Activated CD4-positive, alpha-beta T cell treated with anti-CD3 and anti-CD28 coated beads for 36 hours (primary cell): Measurements from ENCODE around the gene MTG2. TPM values are rescaled to one million over a fixed set of nuclear protein-coding genes. Genes with fewer than 3 reads are reported as not detected.

Experiments
- ATAC-seq: fragments of 200-7000 bp; cut with Tn5 transposase; one replicate; pipeline ENCODE4 v1.10.0; 2021; ENCODE audit warnings: mild to moderate bottlenecking, moderate library complexity
- CTCF ChIA-PET: fragments of 350-600 bp; sonication (Branson Sonifier 250); formaldehyde crosslinking; loops from one replicate; lab custom pipeline; 2021; ENCODE audit warnings: antibody characterized with exemption; lab: Charles Lee
- POLR2A ChIA-PET: fragments of 350-600 bp; sonication (Branson Sonifier 250); formaldehyde crosslinking; loops from one replicate; lab custom pipeline; 2021; ENCODE audit warnings: antibody characterized with exemption, inconsistent platforms; lab: Charles Lee
- DNase-seq: peaks from one replicate; pipeline ENCODE4 v3.0.0-alpha.2; 2020
- H3K27ac Mint-ChIP-seq: one replicate; pipeline ENCODE4 v1.8.0; 2021; ENCODE audit warnings: mixed read lengths
- H3K27me3 Mint-ChIP-seq: one replicate; pipeline ENCODE4 v1.8.0; 2021; ENCODE audit warnings: mixed read lengths
- H3K36me3 Mint-ChIP-seq: one replicate; pipeline ENCODE4 v1.8.0; 2021; ENCODE audit warnings: low read depth, mixed read lengths
- H3K4me1 Mint-ChIP-seq: one replicate; pipeline ENCODE4 v1.8.0; 2021; ENCODE audit warnings: mixed read lengths
- H3K4me3 Mint-ChIP-seq: one replicate; pipeline ENCODE4 v1.8.0; 2021; ENCODE audit warnings: mild to moderate bottlenecking, moderate library complexity, mixed read lengths
- H3K9me3 Mint-ChIP-seq: one replicate; pipeline ENCODE4 v1.8.0; 2021; ENCODE audit warnings: low read depth, mixed read lengths
- intact Hi-C, 2 experiments: fragments of 100-400 bp; cut with DNase I in 1 of 2; cut with micrococcal nuclease in 1 of 2; formaldehyde crosslinking; loops; one replicate each; pipeline versions ENCODE4 v1.14.2 to v1.15.1; 2022 to 2024; cut with DNase I, micrococcal nuclease
- total RNA-seq, 2 experiments: library from RNA; stranded (reverse); gene quantifications; one replicate each; pipeline ENCODE4 v1.2.3, GENCODE V29; 2021

Gene MTG2
- total RNA-seq, 2 experiments from 2014 or later = 38.0 to 44.9 TPM

DNA sequence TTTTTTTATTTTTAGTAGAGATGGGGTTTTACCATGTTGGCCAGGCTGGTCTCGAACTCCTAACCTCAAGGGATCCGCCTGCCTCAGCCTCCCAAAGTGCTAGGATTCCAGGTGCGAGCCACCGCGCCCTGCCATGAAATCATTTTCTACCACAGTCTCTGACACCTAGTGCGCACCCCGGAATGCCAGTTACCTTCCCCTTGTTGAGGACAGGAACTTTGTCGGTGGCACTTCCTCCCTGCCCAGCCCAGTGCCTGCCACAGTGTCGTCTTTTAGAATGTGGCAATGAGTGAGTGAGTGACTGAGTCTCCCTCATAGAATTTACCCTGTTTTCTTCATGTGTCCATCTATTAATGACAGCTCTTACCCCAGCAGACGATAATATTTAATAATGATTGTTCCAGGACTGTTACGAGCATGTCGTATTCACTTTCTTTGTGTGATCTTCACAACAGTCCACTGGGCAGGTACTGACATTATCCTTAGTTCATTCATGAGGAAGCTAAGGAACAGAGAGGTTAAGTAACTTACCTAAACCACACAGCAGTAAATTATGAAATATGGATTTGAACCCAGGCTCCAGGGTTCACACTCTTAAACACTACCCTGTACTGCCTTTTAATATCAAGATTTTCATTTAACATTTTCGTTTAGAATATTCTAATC is 57.3 kb downstream of the MTG2 start:
- intact Hi-C loops = no loop called here
- POLR2A ChIA-PET = no interaction called here

DNA sequence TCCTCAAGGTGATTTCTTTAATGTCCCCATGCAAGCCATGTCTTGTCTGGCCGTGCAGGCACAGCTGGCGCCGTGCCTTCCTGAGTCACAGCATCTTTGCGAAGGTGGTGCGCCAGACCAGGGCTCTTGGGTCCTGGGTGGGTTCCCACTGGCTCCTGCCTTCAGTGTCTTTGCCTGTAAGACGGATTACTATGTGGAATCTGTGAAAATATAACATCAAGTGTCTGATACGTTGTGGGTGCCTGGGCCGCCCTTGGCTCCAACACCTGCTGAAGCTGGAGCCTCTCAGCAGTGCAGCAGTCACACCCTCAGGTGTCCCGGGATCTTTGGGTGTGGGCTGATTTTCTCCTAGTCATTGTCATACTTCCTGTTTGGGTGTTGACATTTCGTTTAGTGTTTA is 58.7 kb downstream of the MTG2 start:
- Mint-ChIP-seq H3K4me1 (peaks cover 43% of the 10 kb centered on the region), H3K36me3 (peaks cover 1% of the 10 kb centered on the region), H3K27me3 (no peaks in the 10 kb centered on the region), H3K27ac (no peak overlapping the region), H3K4me3 (no peak overlapping the region), H3K9me3 (no peaks in the 10 kb centered on the region)
- ATAC-seq (no peak), DNase-seq (no peak)
- intact Hi-C loops = no loop called here
- ChIA-PET CTCF (no interaction called here), POLR2A (no interaction called here)

More for the DNA sequence above, 57.3 kb downstream of the MTG2 start:
- Mint-ChIP-seq H3K4me1 (peaks cover 40% of the 10 kb centered on the region), H3K36me3 (peaks cover 1% of the 10 kb centered on the region), H3K27ac (no peak overlapping the region), H3K27me3 (no peaks in the 10 kb centered on the region), H3K4me3 (peak overlapping the region; percentile 77), H3K9me3 (no peaks in the 10 kb centered on the region)
- DNase-seq = no peak
- no peak for ATAC-seq
- CTCF ChIA-PET = no interaction called here

DNA sequence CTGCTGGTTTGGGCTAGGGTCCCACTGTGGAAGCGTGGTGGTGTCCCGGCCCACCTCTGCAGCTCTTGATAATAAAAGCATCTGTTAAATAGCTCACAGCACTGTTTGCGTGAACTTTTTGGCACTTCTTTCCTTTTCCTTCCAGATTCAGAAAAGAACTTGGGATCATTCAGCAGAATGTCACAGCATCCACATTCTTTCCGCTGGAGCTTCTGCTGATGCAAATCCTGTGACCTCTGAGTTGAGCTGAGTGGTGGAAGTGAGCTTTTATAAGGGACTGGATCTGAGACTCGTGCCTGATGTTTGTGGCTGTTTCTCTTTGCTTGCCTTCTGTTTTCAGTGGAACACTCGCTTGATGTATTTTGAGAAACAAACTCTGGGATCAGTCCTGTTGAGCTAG is 59.3 kb downstream of the MTG2 start:
- intact Hi-C loops = no loop called here
- Mint-ChIP-seq H3K27me3 (no peaks in the 10 kb centered on the region), H3K27ac (peak overlapping the region; percentile 4), H3K9me3 (no peaks in the 10 kb centered on the region), H3K4me3 (no peak overlapping the region), H3K36me3 (peaks cover 1% of the 10 kb centered on the region), H3K4me1 (peaks cover 47% of the 10 kb centered on the region)
- DNase-seq (no peak), ATAC-seq (no peak)
- ChIA-PET CTCF (no interaction called here), POLR2A (no interaction called here)

DNA sequence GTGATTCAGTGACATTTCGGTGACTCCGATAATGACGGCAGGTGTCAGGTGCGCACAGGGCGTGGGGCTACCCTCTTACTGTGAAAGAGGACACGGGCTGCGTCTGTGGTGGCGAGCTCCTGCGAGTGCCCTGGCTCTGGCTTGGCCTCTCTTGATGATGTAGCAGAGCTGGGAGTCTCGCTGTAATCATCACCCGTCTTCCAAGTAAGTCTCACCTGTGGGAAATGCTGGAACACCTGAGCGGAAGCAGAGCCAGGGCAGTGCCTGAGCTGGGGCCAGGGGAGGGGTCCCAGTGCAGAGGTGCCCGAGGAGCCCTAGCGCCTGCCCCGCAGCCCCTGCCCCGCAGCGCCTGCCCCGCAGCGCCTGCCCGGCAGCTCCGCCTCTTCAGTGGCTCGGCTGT is 60.3 kb downstream of the MTG2 start:
- no peak for DNase-seq
- Mint-ChIP-seq H3K27ac (no peak overlapping the region), H3K9me3 (no peaks in the 10 kb centered on the region), H3K4me1 (peaks cover 41% of the 10 kb centered on the region), H3K4me3 (no peak overlapping the region), H3K36me3 (peaks cover 1% of the 10 kb centered on the region), H3K27me3 (no peaks in the 10 kb centered on the region)
- intact Hi-C loops = no loop called here
- CTCF ChIA-PET = no interaction called here
- no peak for ATAC-seq
- POLR2A ChIA-PET = no interaction called here

DNA sequence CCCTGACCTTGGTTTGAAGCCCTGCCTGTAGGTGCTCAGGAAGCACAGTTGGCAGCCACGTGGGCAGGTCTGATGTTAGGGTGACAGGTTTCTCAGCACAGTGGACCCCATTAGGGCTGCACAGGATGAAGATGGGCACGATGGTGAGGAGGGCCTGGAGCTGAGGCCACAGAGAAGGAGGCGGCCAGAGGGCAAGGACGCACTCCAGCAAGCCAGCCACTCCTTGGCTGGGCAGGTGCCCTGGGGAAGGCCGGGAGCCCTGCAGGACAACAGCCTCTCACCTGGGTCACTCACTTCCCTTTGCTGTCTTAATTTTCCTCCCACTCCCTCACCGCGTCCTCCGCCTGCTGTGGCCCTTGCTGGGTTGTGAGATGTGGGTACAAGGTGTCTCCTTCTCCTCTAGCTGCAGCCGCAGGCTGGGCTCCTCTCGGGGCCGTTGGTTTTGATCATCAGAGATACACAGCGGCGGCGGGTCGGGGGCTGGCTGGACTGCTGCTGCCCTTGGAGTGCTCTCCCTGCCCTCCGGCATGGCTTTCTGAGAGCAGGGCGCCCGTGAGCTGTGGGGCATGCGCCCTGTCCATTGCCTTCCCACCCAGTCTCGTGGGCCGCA is 61.2 kb downstream of the MTG2 start:
- POLR2A ChIA-PET = no interaction called here
- Mint-ChIP-seq H3K4me3 (no peak overlapping the region), H3K27ac (no peak overlapping the region), H3K4me1 (peaks cover 41% of the 10 kb centered on the region), H3K9me3 (no peaks in the 10 kb centered on the region), H3K36me3 (peaks cover 1% of the 10 kb centered on the region), H3K27me3 (no peaks in the 10 kb centered on the region)
- DNase-seq (no peak), ATAC-seq (no peak)
- CTCF ChIA-PET = no interaction called here
- intact Hi-C loops = no loop called here

DNA sequence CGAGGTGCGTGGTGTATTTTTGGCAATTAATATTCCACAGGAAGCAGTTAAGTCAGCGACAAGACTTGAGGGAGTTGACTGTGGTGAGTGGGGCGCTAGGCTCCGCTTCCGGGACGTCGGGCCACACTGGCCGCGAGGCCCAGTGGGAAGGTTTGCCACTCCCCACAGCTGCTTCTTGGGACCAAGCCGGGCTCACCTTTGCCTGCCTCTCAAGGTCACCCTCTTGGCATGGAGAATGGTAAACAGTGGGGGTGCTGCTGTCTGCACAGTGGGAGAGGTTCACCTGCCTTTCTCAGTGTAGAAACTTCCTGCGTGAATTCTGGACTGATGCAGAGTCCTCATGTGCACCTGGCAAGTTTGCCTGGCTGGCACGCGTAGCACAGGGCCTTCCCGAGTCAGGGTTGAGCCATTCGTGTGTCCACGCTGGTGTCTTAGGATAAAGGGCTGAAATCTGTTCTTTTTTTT is 61.8 kb downstream of the MTG2 start:
- CTCF ChIA-PET = no interaction called here
- ATAC-seq (no peak), DNase-seq (no peak)
- POLR2A ChIA-PET = no interaction called here
- no peak overlapping the region for H3K4me3 Mint-ChIP-seq
- H3K27me3 Mint-ChIP-seq = no peaks in the 10 kb centered on the region
- H3K9me3 Mint-ChIP-seq = no peaks in the 10 kb centered on the region
- peaks cover 37% of the 10 kb centered on the region for H3K4me1 Mint-ChIP-seq
- no peak overlapping the region for H3K27ac Mint-ChIP-seq
- H3K36me3 Mint-ChIP-seq = peaks cover 1% of the 10 kb centered on the region
- intact Hi-C loops = no loop called here

DNA sequence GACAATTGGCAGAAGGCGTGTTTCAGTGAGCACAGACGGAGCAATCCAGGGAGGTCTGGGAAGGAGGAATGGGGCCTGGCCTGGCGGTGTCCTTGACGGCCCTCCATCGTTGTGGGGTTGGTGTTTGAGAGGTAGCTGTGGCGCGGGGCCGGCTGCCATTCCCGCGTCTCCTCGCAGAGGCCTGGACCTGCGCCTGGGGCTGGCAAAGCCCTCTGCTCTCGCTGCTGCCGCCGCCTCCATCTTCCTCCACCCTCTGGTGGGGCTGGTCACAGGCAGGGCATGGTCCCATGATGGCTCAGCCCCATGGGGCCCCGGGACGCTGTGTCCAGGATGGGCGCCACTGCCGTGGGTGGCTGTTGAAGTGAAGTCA is 63.1 kb downstream of the MTG2 start:
- H3K27me3 Mint-ChIP-seq = no peaks in the 10 kb centered on the region
- intact Hi-C loops = no loop called here
- POLR2A ChIA-PET = no interaction called here

DNA sequence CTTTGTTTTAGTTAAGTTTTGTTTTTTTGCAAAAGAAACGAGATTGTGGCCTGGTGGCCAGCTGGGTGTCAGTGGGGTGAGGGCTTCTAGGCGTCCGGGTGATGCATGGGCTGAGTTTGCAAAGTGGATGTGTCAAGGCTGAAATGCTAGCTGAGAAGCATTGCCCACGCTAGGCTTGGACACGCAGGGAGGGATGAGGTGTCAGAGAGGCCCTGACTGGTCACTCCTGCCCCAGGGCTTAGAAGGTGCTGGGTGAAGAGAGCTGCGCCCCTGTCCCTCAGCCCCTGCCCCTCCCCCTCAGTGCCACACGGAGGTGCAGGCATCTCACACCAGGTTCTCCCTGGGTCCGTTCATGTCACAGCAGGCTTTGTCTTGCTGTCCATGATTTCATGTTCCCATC is 63.6 kb downstream of the MTG2 start:
- ChIA-PET POLR2A (no interaction called here), CTCF (interaction anchor here (0.6 kb wide), 1 partner anchor 30 kb away, joined by 4 read pairs; no protein-coding TSS in a partner anchor)
- no peak for ATAC-seq

More for the DNA sequence above, 63.1 kb downstream of the MTG2 start:
- no peaks in the 10 kb centered on the region for H3K9me3 Mint-ChIP-seq
- no peak overlapping the region for H3K4me3 Mint-ChIP-seq
- H3K27ac Mint-ChIP-seq = no peak overlapping the region
- H3K4me1 Mint-ChIP-seq = peaks cover 31% of the 10 kb centered on the region
- DNase-seq (no peak), ATAC-seq (no peak)
- peaks cover 1% of the 10 kb centered on the region for H3K36me3 Mint-ChIP-seq
- CTCF ChIA-PET = no interaction called here

DNA sequence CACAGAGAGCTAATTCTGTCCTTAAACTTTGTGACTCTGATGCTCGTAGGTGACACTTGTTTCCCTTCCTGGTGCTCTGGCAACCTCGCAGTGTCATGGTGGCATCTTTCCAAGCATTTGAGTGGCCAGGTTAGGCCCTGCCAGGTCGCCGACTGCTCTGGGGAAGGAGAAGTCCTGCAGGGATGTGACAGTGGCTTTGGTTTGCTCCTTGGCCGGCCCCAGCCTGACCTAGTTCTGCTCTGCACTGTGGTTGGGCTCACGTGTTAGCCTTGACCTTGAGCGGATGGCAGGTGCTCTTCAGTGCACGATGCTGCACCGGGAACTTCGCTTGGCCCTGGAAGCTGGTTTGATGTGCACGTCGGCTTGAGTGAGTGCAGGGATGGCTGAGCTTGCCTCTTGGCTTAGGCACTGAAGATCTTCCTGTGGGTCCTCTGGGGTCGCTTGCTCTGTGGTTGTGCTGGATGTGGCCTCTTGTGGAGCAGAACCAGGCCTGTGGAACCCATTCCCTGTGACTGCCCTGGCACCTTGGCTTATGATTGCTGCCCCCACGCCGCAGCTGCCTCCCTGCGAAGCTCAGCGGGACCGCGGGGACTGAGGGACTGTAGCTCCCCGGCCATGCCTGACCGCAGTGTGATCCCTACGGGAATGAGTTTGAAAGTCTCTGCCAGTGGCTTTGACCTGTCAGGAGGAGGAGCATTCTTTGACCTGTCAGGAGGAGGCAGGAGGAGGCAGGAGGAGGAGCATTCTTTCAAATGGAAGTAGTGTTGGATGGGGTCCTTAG is 64.2 kb downstream of the MTG2 start:
- no peaks in the 10 kb centered on the region for H3K27me3 Mint-ChIP-seq
- peaks cover 22% of the 10 kb centered on the region for H3K4me1 Mint-ChIP-seq
- H3K9me3 Mint-ChIP-seq = no peaks in the 10 kb centered on the region
- H3K27ac Mint-ChIP-seq = no peak overlapping the region
- no peaks in the 10 kb centered on the region for H3K36me3 Mint-ChIP-seq
- intact Hi-C loops = no loop called here
- ChIA-PET CTCF (interaction anchor here (0.6 kb wide), 1 partner anchor 30 kb away, joined by 4 read pairs; no protein-coding TSS in a partner anchor), POLR2A (interaction anchor here (0.7 kb wide), 1 partner anchor 744 kb away, joined by 4 read pairs; no protein-coding TSS in a partner anchor)
- H3K4me3 Mint-ChIP-seq = no peak overlapping the region
- DNase-seq (no peak), ATAC-seq (no peak)

More for the DNA sequence above, 63.6 kb downstream of the MTG2 start:
- peaks cover 1% of the 10 kb centered on the region for H3K36me3 Mint-ChIP-seq
- H3K4me3 Mint-ChIP-seq = no peak overlapping the region
- H3K9me3 Mint-ChIP-seq = no peaks in the 10 kb centered on the region
- intact Hi-C loops = no loop called here
- DNase-seq = no peak
- peaks cover 29% of the 10 kb centered on the region for H3K4me1 Mint-ChIP-seq
- H3K27me3 Mint-ChIP-seq = no peaks in the 10 kb centered on the region
- no peak overlapping the region for H3K27ac Mint-ChIP-seq

DNA sequence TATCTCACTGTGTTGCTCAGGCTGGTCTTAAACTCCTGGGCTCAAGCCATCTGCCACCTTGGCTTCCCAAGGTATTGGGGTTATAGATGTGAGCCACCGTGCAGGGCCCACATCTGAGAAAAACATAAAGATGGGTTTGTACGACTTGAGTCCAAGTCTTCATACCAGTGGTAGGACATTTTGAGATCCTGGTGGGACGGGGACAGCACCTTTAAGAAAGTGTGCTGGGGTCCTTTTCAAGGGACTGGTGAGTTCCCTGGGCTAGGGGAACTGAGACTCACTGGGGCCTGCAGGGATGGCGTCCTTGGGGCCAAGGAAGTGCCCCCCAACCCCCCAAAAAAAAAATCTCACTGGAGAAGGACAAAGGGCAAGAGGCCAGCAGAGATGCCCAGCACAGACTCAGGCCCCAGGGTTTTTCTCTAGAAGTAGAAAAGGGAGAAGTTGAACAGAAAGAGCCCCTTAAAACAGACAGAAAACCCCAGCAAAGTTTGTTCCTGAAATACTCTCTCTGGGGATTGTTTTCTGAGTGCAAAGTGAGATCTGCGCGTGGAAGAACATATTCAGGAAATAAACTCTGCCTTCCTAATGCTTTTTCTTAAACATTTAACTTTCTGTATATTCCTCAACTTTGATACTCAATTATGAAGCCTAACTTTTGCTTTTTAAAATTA is 66.2 kb downstream of the MTG2 start:
- no peaks in the 10 kb centered on the region for H3K9me3 Mint-ChIP-seq
- no peak for DNase-seq
- ATAC-seq = no peak
- peaks cover 24% of the 10 kb centered on the region for H3K4me1 Mint-ChIP-seq
- H3K27me3 Mint-ChIP-seq = no peaks in the 10 kb centered on the region
- intact Hi-C loops = no loop called here
- ChIA-PET POLR2A (no interaction called here), CTCF (no interaction called here)
- peaks cover 4% of the 10 kb centered on the region for H3K36me3 Mint-ChIP-seq
- H3K4me3 Mint-ChIP-seq = no peak overlapping the region
- H3K27ac Mint-ChIP-seq = no peak overlapping the region

DNA sequence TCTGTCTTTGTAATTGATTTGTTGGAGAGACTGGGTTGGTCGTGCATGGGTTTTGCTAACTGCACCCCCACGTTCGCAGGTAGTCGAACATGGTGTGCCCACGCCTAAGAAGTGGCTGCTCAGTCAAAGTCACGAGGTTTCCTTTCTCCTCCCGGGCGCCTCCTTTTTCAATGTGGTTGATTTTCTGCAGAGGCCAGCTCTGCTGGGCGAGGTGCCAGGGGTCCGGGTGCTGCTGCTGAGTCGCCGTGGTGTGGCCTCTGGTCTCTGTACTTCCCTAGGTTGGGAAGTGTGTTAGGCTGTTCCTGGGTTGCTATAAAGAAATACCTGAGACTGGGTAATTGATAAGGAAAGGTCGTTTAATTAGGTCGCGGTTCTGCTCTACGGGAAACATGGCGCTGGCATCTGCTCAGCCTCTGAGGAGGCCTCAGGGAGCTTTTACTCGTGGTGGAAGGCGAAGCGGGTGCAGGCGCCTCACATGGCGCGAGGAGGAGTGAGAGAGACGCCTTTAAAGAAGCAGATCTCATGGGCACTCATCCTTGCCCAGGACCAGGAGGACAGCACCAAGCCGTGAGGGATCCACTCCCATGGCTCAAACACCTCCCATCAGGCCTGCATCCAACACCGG is 69.6 kb downstream of the MTG2 start:
- DNase-seq (no peak), ATAC-seq (no peak)
- intact Hi-C loops = no loop called here
- ChIA-PET POLR2A (no interaction called here), CTCF (no interaction called here)
- no peaks in the 10 kb centered on the region for H3K27me3 Mint-ChIP-seq
- H3K36me3 Mint-ChIP-seq = peaks cover 4% of the 10 kb centered on the region
- peak overlapping the region; percentile 42 for H3K27ac Mint-ChIP-seq
- H3K4me3 Mint-ChIP-seq = no peak overlapping the region
- no peaks in the 10 kb centered on the region for H3K9me3 Mint-ChIP-seq
- peaks cover 12% of the 10 kb centered on the region for H3K4me1 Mint-ChIP-seq
